Measurements from ENCODE around the gene VAT1. TPM values are rescaled to one million over a fixed set of nuclear protein-coding genes. Genes with fewer than 3 reads are reported as not detected.
A peak's percentile ranks its signal among the peaks of the same experiment; 100 is the strongest.

The VAT1 gene
- total and polyA plus RNA-seq, 2 of the 13 experiments (the other 11 are each of a cell fraction or from before 2014, with no cell fraction given): 143 to 205 TPM

DNA sequence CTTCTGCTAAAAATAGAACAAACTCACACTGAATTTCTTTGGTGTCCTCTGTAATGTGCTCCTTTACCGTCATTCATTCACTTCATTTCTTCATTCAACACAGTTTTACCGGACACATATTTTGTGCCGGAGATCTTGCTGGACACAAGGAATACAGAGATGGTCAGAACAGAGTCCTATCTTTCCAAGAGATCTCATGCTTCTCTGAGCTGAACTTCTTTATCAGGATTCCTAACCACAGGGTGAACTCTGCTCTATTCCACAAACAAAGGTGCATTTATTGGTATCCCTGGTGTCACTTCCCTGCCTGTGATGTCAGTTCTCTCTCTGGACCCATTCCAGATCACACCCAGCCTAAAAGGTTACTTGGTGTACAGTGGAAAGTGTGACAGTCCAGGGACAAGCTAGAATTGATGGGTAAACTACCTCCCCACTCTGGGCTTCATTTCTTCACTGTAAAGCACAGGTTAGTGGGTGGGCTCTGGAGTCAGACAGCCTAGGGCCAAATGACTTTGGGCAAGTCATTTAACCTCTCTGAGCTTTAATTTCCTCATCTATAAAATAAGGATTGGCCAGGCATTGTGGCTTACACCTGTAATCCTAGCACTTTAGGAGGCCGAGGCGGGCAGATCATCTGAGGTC lies 11.4 kb downstream of the VAT1 start (continued):
- TF ChIP-seq KLF16 (CRISPR knock-in tag; IDR thresholded peaks at IDR 0.05) (no peak), CREM (IDR thresholded peaks at IDR 0.05) (peak; percentile 89), CREM (CRISPR knock-in tag; IDR thresholded peaks at IDR 0.05) (no peak), EEA1 (CRISPR knock-in tag; IDR thresholded peaks at IDR 0.05; ENCODE audit: borderline replicate concordance) (no peak), MEIS2 (CRISPR knock-in tag; IDR thresholded peaks at IDR 0.05) (no peak; the same call in 1 of the 2 replicates), REPIN1 (CRISPR knock-in tag; IDR thresholded peaks at IDR 0.05; ENCODE audit: borderline replicate concordance, low read depth) (peak; percentile 17; the same call in 1 of the 2 replicates), ZNF792 (CRISPR knock-in tag; IDR thresholded peaks at IDR 0.05) (peak; percentile 81; the same call in 1 of the 2 replicates), ZNF790 (CRISPR knock-in tag; IDR thresholded peaks at IDR 0.05; ENCODE audit: borderline replicate concordance) (no peak), NFE2L1 (CRISPR knock-in tag; IDR thresholded peaks at IDR 0.05; ENCODE audit: borderline replicate concordance) (no peak), ZNF556 (CRISPR knock-in tag; IDR thresholded peaks at IDR 0.05; ENCODE audit: borderline replicate concordance) (no peak; the same call in 1 of the 2 replicates), ZNF841 (CRISPR knock-in tag; IDR thresholded peaks at IDR 0.05; ENCODE audit: borderline replicate concordance) (no peak), HNRNPLL (IDR thresholded peaks at IDR 0.05; ENCODE audit: low read depth, low read length, poor library complexity, severe bottlenecking) (no peak), CENPX (CRISPR knock-in tag; IDR thresholded peaks at IDR 0.05) (no peak), HDAC1 (CRISPR knock-in tag; IDR thresholded peaks at IDR 0.05) (peak; percentile 62), ZBTB20 (CRISPR knock-in tag; IDR thresholded peaks at IDR 0.05; ENCODE audit: borderline replicate concordance, low read depth) (peak; percentile 66; the same call in 1 of the 2 replicates), SIX4 (CRISPR knock-in tag; IDR thresholded peaks at IDR 0.05) (peak; percentile 69; the same call in 1 of the 2 replicates), ZNF557 (CRISPR knock-in tag; IDR thresholded peaks at IDR 0.05) (no peak), NFIC (IDR thresholded peaks at IDR 0.05; ENCODE audit: low read length) (peak; percentile 87)
- TF ChIP-seq, protein P1, sequence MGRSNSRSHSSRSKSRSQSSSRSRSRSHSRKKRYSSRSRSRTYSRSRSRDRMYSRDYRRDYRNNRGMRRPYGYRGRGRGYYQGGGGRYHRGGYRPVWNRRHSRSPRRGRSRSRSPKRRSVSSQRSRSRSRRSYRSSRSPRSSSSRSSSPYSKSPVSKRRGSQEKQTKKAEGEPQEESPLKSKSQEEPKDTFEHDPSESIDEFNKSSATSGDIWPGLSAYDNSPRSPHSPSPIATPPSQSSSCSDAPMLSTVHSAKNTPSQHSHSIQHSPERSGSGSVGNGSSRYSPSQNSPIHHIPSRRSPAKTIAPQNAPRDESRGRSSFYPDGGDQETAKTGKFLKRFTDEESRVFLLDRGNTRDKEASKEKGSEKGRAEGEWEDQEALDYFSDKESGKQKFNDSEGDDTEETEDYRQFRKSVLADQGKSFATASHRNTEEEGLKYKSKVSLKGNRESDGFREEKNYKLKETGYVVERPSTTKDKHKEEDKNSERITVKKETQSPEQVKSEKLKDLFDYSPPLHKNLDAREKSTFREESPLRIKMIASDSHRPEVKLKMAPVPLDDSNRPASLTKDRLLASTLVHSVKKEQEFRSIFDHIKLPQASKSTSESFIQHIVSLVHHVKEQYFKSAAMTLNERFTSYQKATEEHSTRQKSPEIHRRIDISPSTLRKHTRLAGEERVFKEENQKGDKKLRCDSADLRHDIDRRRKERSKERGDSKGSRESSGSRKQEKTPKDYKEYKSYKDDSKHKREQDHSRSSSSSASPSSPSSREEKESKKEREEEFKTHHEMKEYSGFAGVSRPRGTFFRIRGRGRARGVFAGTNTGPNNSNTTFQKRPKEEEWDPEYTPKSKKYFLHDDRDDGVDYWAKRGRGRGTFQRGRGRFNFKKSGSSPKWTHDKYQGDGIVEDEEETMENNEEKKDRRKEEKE (IDR thresholded peaks at IDR 0.05): no peak
- TF ChIP-seq, protein P2, sequence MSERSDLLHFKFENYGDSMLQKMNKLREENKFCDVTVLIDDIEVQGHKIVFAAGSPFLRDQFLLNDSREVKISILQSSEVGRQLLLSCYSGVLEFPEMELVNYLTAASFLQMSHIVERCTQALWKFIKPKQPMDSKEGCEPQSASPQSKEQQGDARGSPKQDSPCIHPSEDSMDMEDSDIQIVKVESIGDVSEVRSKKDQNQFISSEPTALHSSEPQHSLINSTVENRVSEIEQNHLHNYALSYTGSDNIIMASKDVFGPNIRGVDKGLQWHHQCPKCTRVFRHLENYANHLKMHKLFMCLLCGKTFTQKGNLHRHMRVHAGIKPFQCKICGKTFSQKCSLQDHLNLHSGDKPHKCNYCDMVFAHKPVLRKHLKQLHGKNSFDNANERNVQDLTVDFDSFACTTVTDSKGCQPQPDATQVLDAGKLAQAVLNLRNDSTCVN (CRISPR knock-in tag; IDR thresholded peaks at IDR 0.05; ENCODE audit: borderline replicate concordance): peak; percentile 99
- TF ChIP-seq, protein P3, sequence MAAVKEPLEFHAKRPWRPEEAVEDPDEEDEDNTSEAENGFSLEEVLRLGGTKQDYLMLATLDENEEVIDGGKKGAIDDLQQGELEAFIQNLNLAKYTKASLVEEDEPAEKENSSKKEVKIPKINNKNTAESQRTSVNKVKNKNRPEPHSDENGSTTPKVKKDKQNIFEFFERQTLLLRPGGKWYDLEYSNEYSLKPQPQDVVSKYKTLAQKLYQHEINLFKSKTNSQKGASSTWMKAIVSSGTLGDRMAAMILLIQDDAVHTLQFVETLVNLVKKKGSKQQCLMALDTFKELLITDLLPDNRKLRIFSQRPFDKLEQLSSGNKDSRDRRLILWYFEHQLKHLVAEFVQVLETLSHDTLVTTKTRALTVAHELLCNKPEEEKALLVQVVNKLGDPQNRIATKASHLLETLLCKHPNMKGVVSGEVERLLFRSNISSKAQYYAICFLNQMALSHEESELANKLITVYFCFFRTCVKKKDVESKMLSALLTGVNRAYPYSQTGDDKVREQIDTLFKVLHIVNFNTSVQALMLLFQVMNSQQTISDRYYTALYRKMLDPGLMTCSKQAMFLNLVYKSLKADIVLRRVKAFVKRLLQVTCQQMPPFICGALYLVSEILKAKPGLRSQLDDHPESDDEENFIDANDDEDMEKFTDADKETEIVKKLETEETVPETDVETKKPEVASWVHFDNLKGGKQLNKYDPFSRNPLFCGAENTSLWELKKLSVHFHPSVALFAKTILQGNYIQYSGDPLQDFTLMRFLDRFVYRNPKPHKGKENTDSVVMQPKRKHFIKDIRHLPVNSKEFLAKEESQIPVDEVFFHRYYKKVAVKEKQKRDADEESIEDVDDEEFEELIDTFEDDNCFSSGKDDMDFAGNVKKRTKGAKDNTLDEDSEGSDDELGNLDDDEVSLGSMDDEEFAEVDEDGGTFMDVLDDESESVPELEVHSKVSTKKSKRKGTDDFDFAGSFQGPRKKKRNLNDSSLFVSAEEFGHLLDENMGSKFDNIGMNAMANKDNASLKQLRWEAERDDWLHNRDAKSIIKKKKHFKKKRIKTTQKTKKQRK (IDR thresholded peaks at IDR 0.05; ENCODE audit: low read length): no peak
- TF ChIP-seq, protein P4, sequence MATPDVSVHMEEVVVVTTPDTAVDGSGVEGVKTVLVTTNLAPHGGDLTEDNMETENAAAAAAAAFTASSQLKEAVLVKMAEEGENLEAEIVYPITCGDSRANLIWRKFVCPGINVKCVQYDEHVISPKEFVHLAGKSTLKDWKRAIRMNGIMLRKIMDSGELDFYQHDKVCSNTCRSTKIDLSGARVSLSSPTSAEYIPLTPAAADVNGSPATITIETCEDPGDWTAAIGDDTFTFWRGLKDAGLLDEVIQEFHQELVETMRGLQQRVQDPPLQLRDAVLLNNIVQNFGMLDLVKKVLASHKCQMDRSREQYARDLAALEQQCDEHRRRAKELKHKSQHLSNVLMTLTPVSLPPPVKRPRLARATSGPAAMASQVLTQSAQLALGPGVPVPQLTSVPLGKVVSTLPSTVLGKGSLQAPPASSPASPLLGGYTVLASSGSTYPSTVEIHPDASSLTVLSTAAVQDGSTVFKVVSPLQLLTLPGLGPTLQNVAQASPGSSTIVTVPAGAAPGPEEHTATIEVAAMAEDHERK (CRISPR knock-in tag; IDR thresholded peaks at IDR 0.05; ENCODE audit: low read depth): no peak
